Limb (tissue), 2 donors: ENCODE measurements around the gene GATAD2B.

Source experiments
- DNase-seq, 2 donors: peaks; one replicate each; pipeline ENCODE4 v3.0.0-alpha.2; 2016; ENCODE audit errors: extremely low spot score in 2 of 2

GATAD2B gene

GRCh38 chr1:153951801-153952200 lies 29.0 kb upstream of the GATAD2B start:
- no peak for DNase-seq

DNA sequence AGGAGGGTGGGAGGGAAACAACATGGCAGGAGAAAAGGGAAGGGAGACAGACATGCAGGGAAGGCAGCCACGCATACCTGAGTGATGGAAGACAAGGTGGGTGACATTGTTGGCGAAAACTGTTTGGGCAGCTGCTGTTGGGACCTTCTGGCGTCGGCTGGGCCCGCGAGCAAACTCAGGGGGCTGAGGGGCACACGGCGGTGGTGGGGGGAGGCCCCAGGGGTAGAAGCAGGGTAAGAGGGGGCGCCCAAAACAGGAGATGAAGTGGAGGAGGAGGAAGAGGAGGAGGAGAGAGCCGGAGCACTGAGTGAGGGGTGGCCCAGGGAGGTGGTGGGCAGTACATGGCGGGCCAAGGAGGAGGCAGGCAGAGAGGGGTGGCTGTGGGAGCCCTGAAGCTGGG lies 28.4 kb upstream of the GATAD2B start:
- no peak for DNase-seq

GRCh38 chr1:153946622-153947241 lies 24.0 kb upstream of the GATAD2B start, which contains the start of gene DENND4B:
TSS of gene DENND4B (minus strand) at chr1:153946718. CDS start at chr1:153944374, 2,344 bp downstream.
- DNase-seq: peak; percentile 84 to 90

DNA sequence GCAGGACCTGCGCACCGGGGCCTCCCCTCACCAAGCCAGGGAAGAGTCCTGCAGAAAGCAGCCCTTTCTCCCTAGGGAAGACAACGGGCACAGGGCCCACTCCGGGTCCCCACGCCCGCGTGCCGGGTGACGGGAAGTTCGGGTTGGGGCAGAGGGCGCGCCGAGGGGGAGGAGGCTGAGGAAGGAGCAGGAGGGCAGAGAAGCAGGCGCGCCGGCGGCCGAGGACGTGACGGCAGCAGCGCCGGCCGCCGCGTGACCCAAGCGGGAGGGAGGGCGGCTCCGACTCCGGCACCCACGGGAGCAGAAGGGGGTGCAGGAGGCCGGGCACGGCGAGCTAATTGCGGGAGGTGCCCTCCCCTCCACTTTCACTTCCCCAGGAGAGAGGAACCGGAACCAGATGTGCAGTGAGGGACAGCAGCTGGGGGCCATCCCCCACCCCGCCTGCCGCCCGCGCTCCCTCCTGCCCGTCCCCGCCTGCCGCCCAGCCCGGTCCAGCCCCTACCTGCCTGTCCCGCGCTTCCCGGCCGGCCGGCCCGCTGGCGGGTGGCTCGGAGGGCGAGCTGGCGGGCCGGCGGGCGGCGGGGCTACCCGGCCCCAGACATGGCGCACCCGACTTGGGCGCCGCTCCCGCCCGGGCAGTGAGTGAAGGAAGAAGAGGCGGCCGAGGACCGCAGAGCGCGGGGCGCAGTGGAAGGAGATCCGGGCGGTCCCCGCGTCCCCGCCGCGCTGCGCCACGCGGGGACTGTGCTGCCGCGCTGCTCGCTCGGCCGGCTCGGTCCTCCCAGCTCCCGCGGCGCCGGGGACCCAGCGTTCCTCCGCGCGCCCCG lies 23.2 kb upstream of the GATAD2B start:
- DNase-seq: peak; percentile 41 to 78

- no peak for DNase-seq
Measured at GRCh38 chr1:153945131-153945794, 22.5 kb upstream of the GATAD2B start.

- DNase-seq: no peak
Measured at GRCh38 chr1:153944827-153945117, 22.0 kb upstream of the GATAD2B start.

- DNase-seq: no peak
Measured at GRCh38 chr1:153944005-153944826, 21.4 kb upstream of the GATAD2B start.

DNA sequence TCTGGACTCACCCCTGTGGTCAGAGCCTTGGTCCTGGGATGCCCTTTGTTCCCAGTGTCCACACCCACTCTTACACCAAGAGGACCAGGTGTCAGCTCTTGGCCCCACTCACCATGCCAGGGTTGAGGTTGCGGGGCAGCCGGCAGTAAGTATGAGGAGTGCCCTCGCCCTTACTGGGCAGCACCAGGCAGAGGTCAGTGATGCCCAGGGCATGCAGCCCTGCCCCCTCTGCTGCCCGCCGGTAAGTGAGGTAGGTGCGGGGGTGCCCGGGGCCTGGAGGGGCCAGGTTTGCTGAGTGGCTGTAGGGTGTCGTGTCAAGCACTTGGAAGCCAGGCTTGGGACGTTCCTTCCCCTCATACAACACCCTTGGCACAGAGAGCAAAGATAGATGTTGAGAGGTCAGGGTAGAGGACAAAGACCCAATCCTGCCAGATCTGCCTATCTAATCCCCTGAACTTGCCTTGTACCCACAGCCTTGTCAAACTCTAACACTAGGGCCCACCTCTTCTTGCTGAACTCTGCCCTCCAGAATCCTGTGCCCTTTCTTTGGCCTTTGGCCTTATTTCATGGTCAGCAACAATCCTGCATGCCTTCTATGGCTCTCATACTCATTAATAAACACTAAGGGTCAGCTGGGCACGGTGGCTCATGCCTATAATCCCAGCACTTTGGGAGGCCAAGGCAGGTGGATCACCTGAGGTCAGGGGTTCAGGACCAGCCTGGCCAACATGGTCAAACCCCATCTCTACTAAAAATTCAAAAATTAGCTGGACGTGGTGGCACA lies 20.2 kb upstream of the GATAD2B start:
- DNase-seq: no peak

DNA sequence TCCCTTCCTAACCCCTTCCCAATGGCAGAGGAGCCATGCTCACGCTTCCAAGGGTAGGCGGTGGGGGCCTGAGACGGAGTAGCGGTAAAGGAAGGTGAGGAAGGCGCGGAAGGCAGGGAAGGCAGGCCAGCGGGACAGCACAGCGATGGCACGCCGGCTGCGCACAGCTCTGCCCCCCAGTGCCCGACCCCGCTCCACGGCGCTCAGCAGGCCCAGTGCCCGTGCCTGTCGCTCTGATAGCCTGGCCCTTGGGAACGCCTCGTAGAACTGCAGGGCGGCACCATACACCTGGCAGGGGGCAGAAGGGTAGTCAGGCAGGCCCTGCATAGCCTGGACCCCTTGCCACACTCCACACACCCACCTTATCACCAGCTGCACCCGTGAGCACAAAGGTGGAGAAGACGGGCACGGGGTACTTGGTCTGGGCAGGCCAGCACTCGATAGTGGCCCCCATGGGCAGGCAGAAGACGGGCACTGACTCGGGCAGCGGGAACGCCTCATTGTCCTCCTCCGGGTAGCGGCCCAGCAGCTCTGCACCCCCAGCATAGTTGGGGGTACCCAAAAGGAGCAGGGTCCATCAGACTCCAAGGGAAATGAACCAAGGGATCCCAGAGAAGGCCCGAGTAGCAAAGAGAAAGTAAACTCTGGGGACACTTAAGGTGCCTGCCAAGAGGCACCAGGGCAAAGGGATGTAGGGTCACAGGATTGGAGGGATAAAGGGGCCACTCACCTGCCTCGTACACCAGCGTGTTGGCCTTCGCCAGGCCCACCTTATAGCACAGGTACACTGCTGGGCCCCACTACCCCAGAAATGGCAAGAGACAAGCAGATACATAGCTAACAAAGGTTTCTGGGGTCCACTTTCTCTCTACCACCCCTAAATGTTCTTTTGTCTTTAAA lies 19.3 kb upstream of the GATAD2B start:
- DNase-seq: no peak

DNA sequence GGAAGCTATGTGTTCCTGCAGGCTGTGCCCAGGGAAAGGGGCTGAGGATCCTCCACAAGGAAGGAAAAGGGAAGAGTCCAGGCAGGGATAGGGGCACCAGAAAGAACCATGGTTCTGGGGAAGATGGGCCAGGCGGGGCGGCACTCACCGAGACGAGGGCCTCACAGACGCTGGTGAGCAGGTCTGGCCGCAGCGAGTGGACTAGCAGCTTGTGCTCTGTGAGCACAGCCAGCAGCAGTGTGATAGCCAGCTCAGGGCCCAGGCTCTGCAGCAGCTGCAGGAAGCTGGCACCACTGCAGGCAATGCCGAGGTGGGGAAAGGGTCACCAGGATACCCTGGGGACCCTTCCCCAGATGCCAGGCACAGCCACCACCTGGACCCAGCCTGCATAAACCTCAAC lies 18.0 kb upstream of the GATAD2B start:
- DNase-seq: no peak

DNA sequence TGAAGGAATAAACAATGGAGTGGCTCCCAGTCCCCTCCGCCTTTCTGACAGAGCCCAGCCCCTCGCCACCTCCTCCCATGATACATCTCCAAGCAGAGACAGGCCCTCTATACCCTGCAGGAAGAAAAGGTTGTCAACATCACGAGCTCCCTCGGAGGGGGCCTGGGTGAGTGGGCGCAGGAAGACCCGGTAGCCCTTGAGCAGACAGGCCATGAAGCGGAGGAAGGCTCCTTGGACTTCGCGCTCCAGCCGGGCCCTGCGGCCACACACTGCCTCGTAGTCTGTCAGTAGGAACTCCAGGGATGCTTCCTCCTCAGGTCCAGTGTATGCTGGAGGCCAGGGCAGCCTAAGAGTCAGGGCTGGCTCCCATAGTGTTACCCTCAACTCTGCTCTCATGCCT lies 16.7 kb upstream of the GATAD2B start:
- no peak for DNase-seq

GRCh38 chr1:153938996-153939395 lies 16.2 kb upstream of the GATAD2B start:
- no peak for DNase-seq

DNA sequence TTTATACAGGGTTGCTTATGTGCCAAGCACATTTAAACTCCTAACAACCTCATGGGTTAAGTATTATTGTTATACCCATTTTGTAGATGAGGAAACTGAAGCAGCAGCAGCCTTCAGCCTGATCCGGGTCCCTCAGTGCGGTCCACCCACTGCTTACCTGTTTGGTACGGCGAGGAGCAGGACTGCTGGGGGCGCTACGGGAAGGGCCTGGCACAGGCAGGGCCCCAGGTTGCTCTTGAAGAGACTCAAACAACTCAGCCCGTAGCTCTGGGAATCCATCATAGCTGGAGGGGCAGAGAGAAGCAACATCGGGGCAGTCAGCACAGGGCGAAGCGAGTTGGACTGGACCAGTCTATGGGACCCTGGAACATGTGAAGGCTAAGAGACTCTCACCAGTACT lies 14.6 kb upstream of the GATAD2B start:
- DNase-seq: no peak

- no peak for DNase-seq
Measured at GRCh38 chr1:153936011-153936802, 13.4 kb upstream of the GATAD2B start.

DNA sequence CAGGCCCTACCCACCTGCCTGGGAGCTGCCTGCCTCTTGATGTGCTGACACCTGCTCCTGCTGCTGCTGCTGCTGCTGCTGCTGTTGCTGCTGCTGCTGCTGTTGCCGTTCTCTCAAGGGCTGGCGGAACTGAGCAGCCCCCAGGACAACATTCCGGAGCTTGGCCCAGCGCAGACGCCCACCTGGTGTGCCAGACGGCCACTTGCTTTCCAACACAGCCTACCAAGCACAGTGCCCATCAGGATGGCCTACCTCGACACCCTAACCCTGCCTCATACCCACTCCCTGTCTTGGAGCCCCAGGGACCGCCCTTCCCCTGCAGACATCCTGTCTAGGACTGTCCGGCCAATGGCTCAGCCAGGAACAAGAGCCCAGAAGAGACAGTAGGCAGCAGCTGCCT lies 12.0 kb upstream of the GATAD2B start:
- DNase-seq: no peak

DNA sequence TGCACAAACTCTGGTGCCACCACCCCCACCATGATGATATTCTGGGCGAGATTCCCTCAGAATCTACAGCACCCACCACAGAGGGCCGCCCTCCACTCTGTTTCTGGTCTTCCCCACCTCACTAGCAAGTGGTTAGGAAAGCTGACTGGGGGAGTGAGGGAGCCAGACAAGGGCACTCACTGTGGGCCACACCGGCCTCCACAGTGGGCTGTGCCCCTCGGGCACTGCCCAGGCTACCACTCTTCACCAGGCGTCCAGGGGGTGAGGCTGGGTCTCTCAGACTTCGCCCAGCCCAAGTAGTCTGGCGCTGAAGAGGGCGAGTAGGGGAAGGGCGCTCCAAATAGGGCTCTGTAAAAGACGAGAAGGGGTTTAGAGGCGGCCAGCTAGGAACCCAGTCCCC lies 11.2 kb upstream of the GATAD2B start:
- DNase-seq: no peak

DNA sequence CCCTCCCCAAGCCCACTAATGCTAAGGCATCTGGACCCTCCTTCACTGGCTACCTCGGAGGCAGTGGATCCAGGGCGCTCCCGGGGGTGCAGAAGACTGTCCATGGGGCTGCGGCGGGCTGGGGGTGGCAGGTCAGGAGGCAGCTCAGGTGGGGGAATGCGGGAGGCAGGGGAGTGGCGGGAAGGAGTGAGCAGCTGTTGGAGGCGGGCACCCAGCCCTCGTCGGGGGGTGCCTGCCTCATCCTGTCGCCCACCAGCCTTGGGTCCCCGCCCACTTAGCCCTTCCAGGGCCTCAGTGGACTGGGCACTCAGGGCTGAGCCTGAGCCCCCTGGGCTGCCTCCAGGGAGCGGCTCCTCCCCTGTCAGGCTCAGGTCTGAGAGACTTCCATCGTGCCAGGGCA lies 10.7 kb upstream of the GATAD2B start:
- DNase-seq: no peak

DNA sequence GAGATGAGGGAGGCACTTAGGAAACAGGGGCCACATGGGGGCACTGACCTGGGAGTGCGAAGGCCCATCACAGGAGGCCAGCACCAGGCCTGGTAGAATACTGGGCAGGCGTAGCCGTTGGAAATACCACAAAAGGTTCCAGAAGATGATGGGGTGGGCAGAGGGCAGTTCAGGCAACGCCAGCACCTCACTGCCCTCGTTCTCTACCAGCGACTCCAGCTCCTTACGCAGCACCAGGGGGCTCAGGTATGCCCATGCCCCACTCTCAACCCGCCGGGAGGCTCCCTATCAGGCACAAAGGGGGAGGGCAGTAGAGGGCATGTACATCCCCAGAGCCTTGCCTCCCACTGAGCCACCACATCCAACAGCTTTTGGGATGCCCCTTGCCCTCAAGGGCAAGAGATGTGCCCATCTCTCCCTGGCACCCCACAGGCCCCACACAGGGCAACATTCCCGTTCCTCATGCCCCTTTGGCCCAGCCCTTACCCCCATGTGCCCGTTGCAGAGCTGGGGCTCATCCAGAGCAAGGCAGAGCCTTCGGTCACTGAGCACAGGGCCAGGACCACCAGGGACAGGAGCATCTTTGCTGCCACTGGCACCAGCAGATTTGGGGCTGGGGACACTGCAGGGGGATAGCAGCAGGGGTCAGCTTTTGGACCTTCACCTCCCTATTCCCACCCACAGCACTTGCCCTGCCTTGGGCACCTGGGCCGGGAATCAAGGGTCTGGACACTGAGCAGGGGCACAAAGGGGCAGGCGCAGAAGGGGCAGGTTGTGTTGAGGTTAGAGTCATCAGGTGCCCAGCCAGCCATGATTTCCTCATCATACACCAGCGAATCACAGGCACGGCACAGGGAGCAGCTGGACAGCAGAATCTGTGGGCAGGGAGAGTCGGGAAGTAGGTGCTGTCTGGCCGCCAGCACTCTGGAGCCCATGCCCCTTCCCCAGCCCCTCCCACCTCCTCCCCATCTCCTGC lies 9.7 kb upstream of the GATAD2B start:
- no peak for DNase-seq
